Left ventricle myocardium inferior (tissue), 1 donor: ENCODE measurements around the gene CHST8. TPM values are rescaled to one million over a fixed set of nuclear protein-coding genes. Genes with fewer than 3 reads are reported as not detected.

Experiments used
- DNase-seq: peaks from one replicate; pipeline ENCODE4 v3.0.0-alpha.2; 2020
- H3K27ac ChIP-seq: fragments of 200-600 bp; replicated peaks from 2 replicates; pipeline ENCODE4 v1.8.0; 2021
- H3K27me3 ChIP-seq: fragments of 200-600 bp; 2 replicates; pipeline ENCODE4 v1.8.0; 2021; ENCODE audit warnings: low read depth
- H3K36me3 ChIP-seq: fragments of 200-600 bp; 2 replicates; pipeline ENCODE4 v1.8.0; 2021
- H3K4me1 ChIP-seq: fragments of 200-600 bp; 2 replicates; pipeline ENCODE4 v1.8.0; 2021
- H3K4me3 ChIP-seq: fragments of 200-600 bp; 2 replicates; pipeline ENCODE4 v1.8.0; 2021; ENCODE audit warnings: mild to moderate bottlenecking, moderate library complexity
- H3K9me3 ChIP-seq: fragments of 200-600 bp; replicated peaks from 2 replicates; pipeline ENCODE4 v1.8.0; 2021
- CTCF ChIP-seq: fragments of 200-600 bp; IDR thresholded peaks from 2 replicates; pipeline ENCODE4 v1.8.0; 2021; ENCODE audit warnings: antibody characterized with exemption, mild to moderate bottlenecking, borderline replicate concordance
- intact Hi-C: fragments of 100-400 bp; cut with micrococcal nuclease; formaldehyde crosslinking; loops from one replicate; pipeline ENCODE4 v1.11.0; 2022
- total RNA-seq: library from RNA; stranded (reverse); fragmentation: NEBNext Ultra II Directional; extraction: Animal tissue kit (Norgen Biotek cat#: 25700); gene quantifications from one replicate; pipeline ENCODE4 v1.2.1, GENCODE V29; 2021
- donor health status: DM: no; HTN: yes; CAD: no; lungs with severe emphysema.

CHST8 gene
- total RNA-seq, 1 donor from 2014 or later, result 0.14 TPM

GRCh38 chr19:33808399-33808798, 186.6 kb downstream of the CHST8 start:
- Histone ChIP-seq H3K9me3 (no peaks in the 10 kb centered on the region), H3K36me3 (peaks cover 51% of the 10 kb centered on the region), H3K27ac (no peak overlapping the region), H3K4me1 (peaks cover 52% of the 10 kb centered on the region), H3K27me3 (no peaks in the 10 kb centered on the region), H3K4me3 (no peak overlapping the region)
- intact Hi-C loops, result no loop called here
- no peak for TF ChIP-seq CTCF
- DNase-seq, result no peak

GRCh38 chr19:33809960-33810359, 188.2 kb downstream of the CHST8 start:
- TF ChIP-seq CTCF, result peak; percentile 12
- Histone ChIP-seq H3K27me3 (no peaks in the 10 kb centered on the region), H3K36me3 (peaks cover 52% of the 10 kb centered on the region), H3K27ac (peak overlapping the region; percentile 36), H3K9me3 (no peaks in the 10 kb centered on the region), H3K4me1 (peaks cover 38% of the 10 kb centered on the region), H3K4me3 (no peak overlapping the region)
- intact Hi-C loops, result no loop called here
- no peak for DNase-seq

- peaks cover 30% of the 10 kb centered on the region for H3K4me1 ChIP-seq
- no peak for DNase-seq
- no peak for TF ChIP-seq CTCF
- no peak overlapping the region for H3K4me3 ChIP-seq
- peaks cover 43% of the 10 kb centered on the region for H3K36me3 ChIP-seq
- intact Hi-C loops, result no loop called here
- H3K9me3 ChIP-seq, result no peaks in the 10 kb centered on the region
- no peak overlapping the region for H3K27ac ChIP-seq
- no peaks in the 10 kb centered on the region for H3K27me3 ChIP-seq
These were observed 189.1 kb downstream of the CHST8 start for GRCh38 chr19:33810821-33811220.

GRCh38 chr19:33811246-33811645, 189.5 kb downstream of the CHST8 start:
- TF ChIP-seq CTCF, result no peak
- intact Hi-C loops, result no loop called here
- Histone ChIP-seq H3K27me3 (no peaks in the 10 kb centered on the region), H3K4me3 (no peak overlapping the region), H3K36me3 (peaks cover 40% of the 10 kb centered on the region), H3K4me1 (peaks cover 28% of the 10 kb centered on the region), H3K27ac (no peak overlapping the region), H3K9me3 (no peaks in the 10 kb centered on the region)
- no peak for DNase-seq

GRCh38 chr19:33811736-33812387, 190.1 kb downstream of the CHST8 start:
- TF ChIP-seq CTCF, result no peak
- DNase-seq, result no peak
- no peaks in the 10 kb centered on the region for H3K27me3 ChIP-seq
- H3K4me3 ChIP-seq, result no peak overlapping the region
- peaks cover 40% of the 10 kb centered on the region for H3K36me3 ChIP-seq
- peaks cover 28% of the 10 kb centered on the region for H3K4me1 ChIP-seq
- H3K9me3 ChIP-seq, result no peaks in the 10 kb centered on the region
- H3K27ac ChIP-seq, result no peak overlapping the region
- intact Hi-C loops, result no loop called here
